ENCODE results near the gene TCTN3.
A peak's percentile ranks its signal among the peaks of the same experiment; 100 is the strongest.
"Not testable (repeated sequence)": the region's sequence is repeated elsewhere in the genome, so short reads cannot be mapped to it uniquely, and the experiment has no call there.

Gene TCTN3

GRCh38 chr10:95683966-95684365 is 9.8 kb downstream of the TCTN3 start:
- DNase-seq = no peak

- DNase-seq = no peak
Observed at GRCh38 chr10:95675403-95676116, 18.2 kb downstream of the TCTN3 start.

- no peak for DNase-seq
Observed at GRCh38 chr10:95674643-95675042, 19.1 kb downstream of the TCTN3 start.

- DNase-seq = not testable (repeated sequence)
Observed at GRCh38 chr10:95672641-95673040, 21.1 kb downstream of the TCTN3 start.

GRCh38 chr10:95664543-95664942 is 29.2 kb downstream of the TCTN3 start:
- DNase-seq = no peak

- DNase-seq = no peak
Observed at GRCh38 chr10:95663496-95663895, 30.2 kb downstream of the TCTN3 start.

GRCh38 chr10:95661818-95662217 is 31.9 kb downstream of the TCTN3 start:
- DNase-seq = no peak

- no peak for DNase-seq
Observed at GRCh38 chr10:95660283-95660682, 33.4 kb downstream of the TCTN3 start.

GRCh38 chr10:95657250-95657649 is 36.5 kb downstream of the TCTN3 start:
- no peak for DNase-seq

- peak; percentile 79 to 83 for DNase-seq
Observed at GRCh38 chr10:95656291-95657164, 37.2 kb downstream of the TCTN3 start, which contains the start of gene ALDH18A1. ALDH18A1 (minus strand) TSS chr10:95656711; CDS start chr10:95653377, 3,334 bp downstream.

- DNase-seq = no peak
Observed at GRCh38 chr10:95655571-95656290, 38.0 kb downstream of the TCTN3 start.

GRCh38 chr10:95653895-95654294 is 39.8 kb downstream of the TCTN3 start:
- no peak for DNase-seq

GRCh38 chr10:95651346-95652060 is 42.2 kb downstream of the TCTN3 start:
- DNase-seq = peak; percentile 14 to 59

GRCh38 chr10:95650232-95650631 is 43.5 kb downstream of the TCTN3 start:
- DNase-seq = no peak

GRCh38 chr10:95648138-95648537 is 45.6 kb downstream of the TCTN3 start:
- DNase-seq = no peak

- DNase-seq = no peak
Observed at GRCh38 chr10:95646160-95646559, 47.6 kb downstream of the TCTN3 start.

GRCh38 chr10:95644901-95645300 is 48.8 kb downstream of the TCTN3 start:
- no peak for DNase-seq

GRCh38 chr10:95640891-95641315 is 52.8 kb downstream of the TCTN3 start:
- no peak for DNase-seq

- no peak for DNase-seq
Observed at GRCh38 chr10:95637911-95638310, 55.8 kb downstream of the TCTN3 start.

- DNase-seq = no peak
Observed at GRCh38 chr10:95637140-95637539, 56.6 kb downstream of the TCTN3 start.

GRCh38 chr10:95635319-95635733 is 58.4 kb downstream of the TCTN3 start:
- no peak for DNase-seq

- DNase-seq = no peak
Observed at GRCh38 chr10:95628786-95629185, 64.9 kb downstream of the TCTN3 start.

Data from inflammatory macrophage (primary cell).